Endothelial cell (in vitro differentiated cells): ENCODE measurements around the gene FUOM. TPM values are rescaled to one million over a fixed set of nuclear protein-coding genes. Genes with fewer than 3 reads are reported as not detected.

Source experiments
- DNase-seq: peaks from one replicate; pipeline ENCODE4 v3.0.0; 2021; ENCODE audit warnings: low spot score
- H3K27ac Mint-ChIP-seq: one replicate; pipeline ENCODE4 v1.8.0; 2021; ENCODE audit warnings: mixed read lengths, inconsistent platforms; ENCODE audit not compliant: unreplicated experiment
- H3K27me3 Mint-ChIP-seq: one replicate; pipeline ENCODE4 v1.8.0; 2021; ENCODE audit warnings: mild to moderate bottlenecking, moderate library complexity, mixed read lengths, inconsistent platforms; ENCODE audit not compliant: unreplicated experiment
- H3K36me3 Mint-ChIP-seq: one replicate; pipeline ENCODE4 v1.8.0; 2021; ENCODE audit warnings: mild to moderate bottlenecking, low read depth, mixed read lengths, inconsistent platforms; ENCODE audit not compliant: unreplicated experiment
- H3K4me1 Mint-ChIP-seq: one replicate; pipeline ENCODE4 v1.8.0; 2021; ENCODE audit warnings: mild to moderate bottlenecking, mixed read lengths, inconsistent platforms; ENCODE audit not compliant: unreplicated experiment
- H3K4me3 Mint-ChIP-seq: one replicate; pipeline ENCODE4 v1.8.0; 2021; ENCODE audit warnings: mild to moderate bottlenecking, mixed read lengths, inconsistent platforms; ENCODE audit not compliant: unreplicated experiment
- H3K9me3 Mint-ChIP-seq: one replicate; pipeline ENCODE4 v1.8.0; 2021; ENCODE audit warnings: mixed read lengths, inconsistent platforms; ENCODE audit not compliant: unreplicated experiment
- CTCF ChIP-seq: fragments of 200-600 bp; sonication (generic); IDR thresholded peaks from one replicate; pipeline ENCODE4 v1.5.0; 2021; ENCODE audit warnings: antibody characterized with exemption; ENCODE audit not compliant: unreplicated experiment
- total RNA-seq: library from RNA; stranded (reverse); fragmentation: NEBNext Ultra II Directional; extraction: Animal tissue kit (Norgen Biotek cat#: 25700); gene quantifications from one replicate; pipeline ENCODE4 v1.2.1, GENCODE V29; 2021; ENCODE audit not compliant: unreplicated experiment

The FUOM gene
- total RNA-seq, 1 donor from 2014 or later, result 8.9 TPM

GRCh38 chr10:133403359-133403758 lies 45.5 kb upstream of the FUOM start:
- H3K36me3 Mint-ChIP-seq, result peaks cover 49% of the 10 kb centered on the region

DNA sequence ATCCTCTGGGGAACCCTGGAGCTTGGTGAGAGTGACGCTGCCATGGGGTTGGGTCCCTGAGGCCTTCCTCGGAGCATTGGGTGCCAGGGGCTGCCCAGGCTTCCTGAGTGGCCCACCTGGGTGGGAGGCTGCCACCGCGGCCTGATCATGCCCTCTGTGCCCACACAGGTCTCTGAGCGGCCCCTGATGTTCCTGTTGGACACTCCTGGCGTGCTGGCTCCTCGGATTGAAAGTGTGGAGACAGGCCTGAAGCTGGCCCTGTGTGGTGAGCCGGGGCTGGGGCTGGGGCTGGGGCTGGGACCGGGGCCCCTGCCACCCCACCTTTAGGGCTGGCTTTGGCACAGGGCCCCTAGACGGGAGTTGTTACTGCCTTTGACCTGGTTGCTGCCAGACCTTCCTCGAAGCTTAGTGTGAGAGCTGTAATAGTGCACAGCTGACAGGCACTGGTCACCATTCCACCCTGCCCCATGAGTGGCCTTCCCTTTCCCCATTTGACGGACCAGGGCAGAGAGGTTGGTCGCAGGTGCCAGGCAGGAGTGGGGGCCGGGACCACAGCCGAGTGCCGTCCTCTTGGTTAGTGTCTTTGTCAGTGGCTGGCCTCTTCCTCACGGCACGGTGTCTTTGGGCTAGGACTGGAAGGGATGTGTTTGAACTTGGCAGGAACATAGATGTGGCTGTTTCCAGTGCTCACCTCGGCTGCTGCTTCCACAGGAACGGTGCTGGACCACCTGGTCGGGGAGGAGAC lies 44.3 kb upstream of the FUOM start:
- H3K4me1 Mint-ChIP-seq, result peaks cover 11% of the 10 kb centered on the region
- peak overlapping the region; percentile 33 for H3K4me3 Mint-ChIP-seq

More at GRCh38 chr10:133403359-133403758, 45.5 kb upstream of the FUOM start:
- H3K27me3 Mint-ChIP-seq, result peaks cover 1% of the 10 kb centered on the region
- DNase-seq, result no peak
- peak overlapping the region; percentile 40 for H3K27ac Mint-ChIP-seq
- H3K4me1 Mint-ChIP-seq, result peaks cover 11% of the 10 kb centered on the region
- peak overlapping the region; percentile 66 for H3K4me3 Mint-ChIP-seq
- H3K9me3 Mint-ChIP-seq, result no peaks in the 10 kb centered on the region
- no peak for TF ChIP-seq CTCF

DNA sequence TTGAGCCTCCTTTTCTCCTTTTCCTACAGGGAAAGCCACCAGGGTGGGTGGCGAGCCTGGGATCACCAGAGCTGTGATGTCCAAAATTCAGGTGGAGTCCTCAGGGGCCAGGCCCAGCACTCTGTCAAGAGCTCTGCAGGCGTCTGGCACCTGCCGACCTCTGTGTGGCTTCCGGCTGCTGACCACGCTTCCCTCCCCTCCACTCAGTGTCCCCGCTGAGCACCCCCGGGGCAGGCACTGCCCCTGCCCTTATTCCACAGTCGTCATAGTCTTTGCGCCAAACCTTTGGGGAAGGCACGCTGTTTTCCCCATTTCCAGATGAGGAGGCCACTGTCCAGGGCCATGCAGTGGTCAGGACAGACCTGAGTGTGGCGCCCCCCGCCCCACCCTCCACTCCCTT lies 43.7 kb upstream of the FUOM start:
- Mint-ChIP-seq H3K4me1 (peaks cover 11% of the 10 kb centered on the region), H3K27ac (no peak overlapping the region), H3K27me3 (peaks cover 1% of the 10 kb centered on the region), H3K36me3 (peaks cover 49% of the 10 kb centered on the region), H3K9me3 (no peaks in the 10 kb centered on the region), H3K4me3 (no peak overlapping the region)
- DNase-seq, result no peak
- TF ChIP-seq CTCF, result no peak

More for the DNA sequence above, 44.3 kb upstream of the FUOM start:
- H3K9me3 Mint-ChIP-seq, result no peaks in the 10 kb centered on the region
- DNase-seq, result no peak
- TF ChIP-seq CTCF, result no peak
- no peak overlapping the region for H3K27ac Mint-ChIP-seq
- H3K36me3 Mint-ChIP-seq, result peaks cover 52% of the 10 kb centered on the region
- H3K27me3 Mint-ChIP-seq, result peaks cover 1% of the 10 kb centered on the region

DNA sequence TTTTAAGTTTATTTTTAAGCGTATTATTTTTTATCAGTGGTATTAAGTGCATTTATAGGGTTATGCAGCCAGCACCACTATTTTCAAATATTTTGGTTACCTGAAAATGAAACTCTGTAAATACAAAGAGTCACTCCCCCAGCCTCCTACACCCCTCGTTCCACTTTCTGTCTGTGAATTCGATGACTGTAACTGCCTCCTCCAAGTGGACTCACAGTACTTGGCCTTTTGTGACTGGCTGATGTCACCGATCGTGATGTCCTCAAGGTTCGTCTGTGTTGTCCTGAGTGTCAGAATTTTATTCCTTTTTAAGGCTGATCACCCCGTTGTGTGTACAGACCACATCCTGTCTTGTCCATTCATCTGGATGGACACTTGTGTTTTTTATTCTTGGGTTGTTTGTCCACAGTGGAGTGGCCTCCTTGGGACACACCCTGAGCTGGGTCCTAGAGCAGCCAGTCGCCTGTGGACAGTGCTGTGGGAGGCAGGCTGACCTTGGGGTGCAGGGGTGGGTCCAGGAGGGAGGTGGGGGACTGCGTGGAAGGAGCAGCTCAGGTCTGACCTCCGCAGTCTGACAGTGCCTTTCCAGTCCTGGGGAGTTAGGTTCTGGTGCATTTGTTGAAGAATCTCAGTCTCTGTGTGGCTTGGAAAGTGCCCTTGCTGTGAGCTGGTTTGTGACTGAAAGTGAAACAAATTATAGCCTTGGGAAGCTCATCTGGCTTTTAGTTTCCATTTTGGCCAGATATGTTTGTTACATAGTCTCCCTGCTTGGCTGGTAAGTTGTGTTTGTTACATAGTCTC lies 43.0 kb upstream of the FUOM start:
- H3K27ac Mint-ChIP-seq, result no peak overlapping the region

More for the DNA sequence above, 43.0 kb upstream of the FUOM start:
- Mint-ChIP-seq H3K9me3 (no peaks in the 10 kb centered on the region), H3K4me1 (peaks cover 11% of the 10 kb centered on the region), H3K36me3 (peaks cover 49% of the 10 kb centered on the region), H3K4me3 (peak overlapping the region; percentile 76), H3K27me3 (peaks cover 1% of the 10 kb centered on the region)
- no peak for TF ChIP-seq CTCF
- no peak for DNase-seq
